Measurements from ENCODE around the gene IL17RE.
"Not testable (repeated sequence)": the region's sequence is repeated elsewhere in the genome, so short reads cannot be mapped to it uniquely, and the experiment has no call there.

IL17RE gene

DNA sequence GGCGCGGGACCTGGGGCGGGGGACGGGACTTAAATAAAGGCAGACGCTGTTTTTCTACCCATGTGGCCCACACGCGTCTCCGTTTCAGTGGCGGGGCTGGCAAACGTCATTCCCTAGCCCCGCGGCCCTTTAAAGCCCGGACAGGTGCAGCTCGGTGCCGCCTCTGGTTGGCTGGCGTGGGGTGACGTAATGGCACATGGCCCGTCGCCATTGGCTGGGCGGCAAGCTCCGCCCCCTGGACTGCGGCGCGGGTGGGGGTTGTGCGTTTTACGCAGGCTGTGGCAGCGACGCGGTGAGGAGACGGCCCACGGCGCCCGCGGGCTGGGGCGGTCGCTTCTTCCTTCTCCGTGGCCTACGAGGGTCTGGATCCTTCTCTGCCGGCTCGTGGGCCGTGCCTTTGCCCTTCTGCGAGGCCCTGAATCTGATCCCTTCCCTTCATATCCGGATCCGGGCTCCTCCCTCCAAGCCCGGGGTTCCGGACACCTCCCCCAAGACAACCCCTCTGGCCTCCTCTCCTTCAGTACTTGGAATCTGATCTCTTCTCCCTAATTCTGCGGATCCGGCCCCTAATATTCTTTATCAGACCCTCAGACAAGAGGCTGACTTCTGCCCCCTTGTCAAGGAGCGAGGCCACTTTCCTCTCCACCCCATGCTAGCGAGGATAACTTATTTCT is 31.1 kb downstream of the IL17RE start, which contains the start of gene CRELD1:
TSS of gene CRELD1 (plus strand) at position 274 of the 674 bp plus-strand sequence. CDS start 605 bp downstream, outside the sequence.
- peak; percentile 94 for DNase-seq (ENCODE audit: low spot score)

DNA sequence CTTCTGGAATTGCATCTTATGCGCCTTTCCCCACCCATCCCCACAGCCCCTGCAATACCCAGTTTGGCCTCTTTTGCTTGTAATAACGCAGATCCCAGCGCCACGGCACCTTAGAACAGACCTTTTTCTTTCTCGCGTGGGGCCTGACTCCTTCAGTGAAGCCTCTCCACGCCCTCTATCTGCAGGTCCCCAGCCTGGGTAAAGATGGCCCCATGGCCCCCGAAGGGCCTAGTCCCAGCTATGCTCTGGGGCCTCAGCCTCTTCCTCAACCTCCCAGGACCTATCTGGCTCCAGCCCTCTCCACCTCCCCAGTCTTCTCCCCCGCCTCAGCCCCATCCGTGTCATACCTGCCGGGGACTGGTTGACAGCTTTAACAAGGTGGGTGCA is 31.6 kb downstream of the IL17RE start:
- no peak for DNase-seq (ENCODE audit: low spot score)

GRCh38 chr3:9934993-9935392 is 32.3 kb downstream of the IL17RE start:
- DNase-seq (ENCODE audit: low spot score): no peak

- no peak for DNase-seq (ENCODE audit: low spot score)
Measured at GRCh38 chr3:9935966-9936510, 33.4 kb downstream of the IL17RE start.

DNA sequence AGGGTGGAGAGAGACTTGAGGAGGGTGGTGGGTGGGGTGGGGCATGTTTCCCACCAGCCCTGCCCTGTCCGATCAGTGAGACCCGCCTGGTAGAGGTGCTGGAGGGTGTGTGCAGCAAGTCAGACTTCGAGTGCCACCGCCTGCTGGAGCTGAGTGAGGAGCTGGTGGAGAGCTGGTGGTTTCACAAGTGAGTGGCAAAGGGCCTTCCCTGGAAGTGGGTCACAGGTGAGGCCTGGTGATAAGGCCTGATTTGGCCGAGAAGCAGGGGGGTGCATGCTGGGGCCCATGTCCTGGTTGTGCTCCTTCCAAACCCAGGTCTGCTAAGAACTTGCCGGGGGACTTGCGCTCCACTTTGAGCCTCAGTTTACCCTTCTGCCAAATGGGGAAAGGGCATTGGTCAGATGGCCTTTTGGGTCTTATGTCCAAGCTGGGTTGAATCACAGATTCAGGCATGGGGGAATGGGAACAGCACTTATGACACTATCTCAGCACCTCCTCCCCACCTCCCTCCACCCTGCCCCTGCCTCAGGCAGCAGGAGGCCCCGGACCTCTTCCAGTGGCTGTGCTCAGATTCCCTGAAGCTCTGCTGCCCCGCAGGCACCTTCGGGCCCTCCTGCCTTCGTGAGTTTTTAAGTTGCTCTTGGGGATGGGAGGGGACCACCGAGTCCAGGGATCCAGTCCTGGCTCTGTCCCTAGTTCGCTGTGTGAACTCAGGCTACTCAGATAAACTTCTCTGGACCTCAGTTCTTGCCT is 35.0 kb downstream of the IL17RE start:
- no peak for DNase-seq (ENCODE audit: low spot score)

DNA sequence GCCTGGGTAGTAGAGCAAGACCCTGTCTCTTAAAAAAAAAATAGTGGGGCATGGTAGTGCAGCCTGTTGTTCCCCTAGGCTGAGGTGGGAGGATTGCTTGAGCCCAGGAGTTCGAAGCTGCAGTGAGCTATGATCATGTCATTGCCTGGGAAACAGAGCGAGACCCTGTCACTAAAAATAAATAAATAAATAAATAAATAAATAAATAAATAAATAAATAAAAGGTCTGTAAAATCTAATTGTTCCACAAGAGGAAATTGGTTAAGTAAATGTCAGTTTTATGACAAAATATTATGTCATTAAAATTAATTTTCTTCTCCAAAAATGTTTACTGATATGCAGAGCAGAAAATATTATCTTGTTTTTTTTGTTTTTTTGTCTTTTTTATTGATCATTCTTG is 36.3 kb downstream of the IL17RE start:
- no peak for DNase-seq (ENCODE audit: low spot score)

- not testable (repeated sequence) for DNase-seq (ENCODE audit: low spot score)
Measured at GRCh38 chr3:9939906-9940305, 37.3 kb downstream of the IL17RE start.

DNA sequence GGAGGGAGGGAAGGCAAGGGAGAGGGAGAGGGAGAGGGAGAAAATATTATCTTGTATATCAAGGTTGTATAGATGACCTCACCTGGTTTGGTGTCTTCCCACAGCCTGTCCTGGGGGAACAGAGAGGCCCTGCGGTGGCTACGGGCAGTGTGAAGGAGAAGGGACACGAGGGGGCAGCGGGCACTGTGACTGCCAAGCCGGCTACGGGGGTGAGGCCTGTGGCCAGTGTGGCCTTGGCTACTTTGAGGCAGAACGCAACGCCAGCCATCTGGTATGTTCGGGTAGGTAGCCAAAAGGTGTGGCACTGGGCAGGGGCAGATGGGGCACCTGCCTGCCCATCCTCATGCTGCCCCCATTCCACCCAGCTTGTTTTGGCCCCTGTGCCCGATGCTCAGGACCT is 38.1 kb downstream of the IL17RE start:
- DNase-seq (ENCODE audit: low spot score): no peak

DNA sequence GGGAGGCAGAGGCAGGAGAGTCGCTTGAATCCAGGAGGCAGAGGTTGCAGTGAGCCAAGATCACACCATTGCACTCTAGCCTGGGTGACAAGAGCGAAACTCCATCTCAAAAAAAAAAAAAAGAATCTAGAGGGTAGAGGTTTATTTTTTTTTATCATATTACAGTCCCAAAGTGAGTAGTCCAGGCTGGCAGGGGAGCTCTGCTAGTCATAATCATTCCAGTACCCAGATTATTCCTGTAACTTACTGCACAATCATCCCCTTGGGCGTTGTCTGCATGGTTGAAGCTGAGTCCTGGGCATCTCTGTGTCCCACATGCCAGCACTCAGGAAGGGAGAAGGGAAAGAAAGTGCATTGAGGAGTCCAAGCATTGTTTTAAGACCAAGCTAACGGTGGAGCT is 39.5 kb downstream of the IL17RE start:
- DNase-seq (ENCODE audit: low spot score): no peak

- no peak for DNase-seq (ENCODE audit: low spot score)
Measured at GRCh38 chr3:9942934-9943690, 40.5 kb downstream of the IL17RE start.

GRCh38 chr3:9944271-9944670 is 41.6 kb downstream of the IL17RE start:
- DNase-seq (ENCODE audit: low spot score): no peak

DNA sequence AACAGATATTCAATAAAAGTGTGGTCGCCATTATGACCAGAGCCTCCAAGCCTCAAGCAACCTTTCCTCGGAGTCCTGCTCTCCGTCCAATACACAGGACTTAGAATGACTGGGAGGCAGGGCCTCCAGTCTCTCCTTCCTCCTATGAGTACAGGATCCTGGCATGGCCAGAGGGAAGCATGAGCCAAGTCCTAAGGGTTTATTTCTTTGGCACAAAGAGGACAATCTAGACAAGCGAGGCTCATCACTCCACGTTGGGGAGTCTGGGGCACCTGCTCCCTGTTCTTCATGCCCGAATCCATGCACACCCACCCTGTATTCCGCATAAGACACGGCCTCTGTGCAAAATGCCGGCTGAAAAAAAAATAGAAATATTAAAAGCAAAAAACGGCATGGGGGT is 42.7 kb downstream of the IL17RE start:
- DNase-seq (ENCODE audit: low spot score): no peak

GRCh38 chr3:9946112-9947024 is 43.7 kb downstream of the IL17RE start:
- DNase-seq (ENCODE audit: low spot score): peak; percentile 98

GRCh38 chr3:9947025-9947995 is 44.7 kb downstream of the IL17RE start:
- peak; percentile 92 for DNase-seq (ENCODE audit: low spot score)

- DNase-seq (ENCODE audit: low spot score): no peak
Measured at GRCh38 chr3:9948586-9948985, 45.9 kb downstream of the IL17RE start.

- DNase-seq (ENCODE audit: low spot score): no peak
Measured at GRCh38 chr3:9949115-9949514, 46.5 kb downstream of the IL17RE start.

DNA sequence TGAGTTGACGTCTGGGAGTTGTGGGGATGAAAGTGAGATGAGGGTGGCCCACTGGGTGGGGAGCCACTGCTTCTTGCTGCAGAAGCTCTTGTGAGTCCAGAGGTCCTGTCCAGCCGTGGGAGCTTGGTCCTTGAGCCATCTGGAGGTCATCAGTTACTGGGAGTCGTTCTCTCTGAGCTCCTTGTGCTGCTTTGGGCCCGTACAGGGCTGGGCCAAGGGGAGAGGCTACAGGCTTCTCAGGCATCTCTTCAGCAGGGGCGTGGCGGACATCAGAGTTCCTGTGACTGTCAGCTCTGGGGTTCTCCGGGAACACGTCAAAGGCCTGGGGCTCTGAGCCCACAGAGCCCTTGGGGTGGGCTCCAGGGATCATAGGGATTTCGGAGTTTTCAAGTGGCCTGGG is 47.0 kb downstream of the IL17RE start:
- DNase-seq (ENCODE audit: low spot score): no peak

DNA sequence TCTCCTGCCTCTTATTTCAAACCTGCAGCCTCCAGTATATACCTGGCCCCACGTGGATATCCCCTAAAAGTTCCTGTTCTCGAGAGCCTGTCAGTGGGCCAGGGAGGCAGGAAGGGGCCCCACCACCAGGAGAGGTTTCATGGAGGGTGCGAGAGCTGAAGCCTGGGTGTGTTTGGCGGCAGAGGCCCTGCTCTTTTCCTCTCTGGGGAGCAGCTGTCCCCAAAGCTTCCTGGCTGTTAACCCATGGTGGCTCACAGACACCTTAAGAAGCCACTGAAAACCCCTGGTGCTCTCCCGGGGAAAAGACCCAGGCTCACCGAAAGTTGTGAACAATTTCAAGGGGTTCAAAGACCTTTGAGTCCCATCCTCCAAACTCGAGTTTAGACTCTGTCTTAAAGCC is 48.5 kb downstream of the IL17RE start:
- DNase-seq (ENCODE audit: low spot score): no peak

DNA sequence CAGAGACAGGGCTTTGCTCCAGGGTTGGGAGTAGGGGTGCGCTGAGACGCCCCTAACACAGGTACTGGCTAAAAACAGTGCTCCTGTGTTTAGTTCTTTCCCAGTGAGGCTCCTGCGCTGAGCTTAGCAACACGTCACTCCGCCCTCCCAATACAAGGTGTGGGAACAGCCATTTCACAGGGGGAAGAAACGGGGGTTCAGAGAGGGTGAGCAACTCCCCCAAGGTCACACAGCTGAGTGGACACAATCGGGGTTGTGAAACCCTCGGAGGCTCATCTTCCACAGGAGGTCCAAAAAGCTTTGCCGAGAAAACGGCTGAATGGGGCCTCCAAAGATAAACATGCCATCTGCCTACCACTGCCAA is 48.9 kb downstream of the IL17RE start:
- no peak for DNase-seq (ENCODE audit: low spot score)

Data from AG20443 (cell line).